ENCODE measurements around the gene AFAP1L2.

Gene AFAP1L2

GRCh38 chr10:114389426-114389825 is 14.9 kb downstream of the AFAP1L2 start:
- DNase-seq (ENCODE audit: low spot score) = no peak

GRCh38 chr10:114388275-114388674 is 16.0 kb downstream of the AFAP1L2 start:
- no peak for DNase-seq (ENCODE audit: low spot score)

- no peak for DNase-seq (ENCODE audit: low spot score)
These were observed 16.5 kb downstream of the AFAP1L2 start for GRCh38 chr10:114387784-114388183.

GRCh38 chr10:114386452-114386851 is 17.9 kb downstream of the AFAP1L2 start:
- DNase-seq (ENCODE audit: low spot score) = no peak

GRCh38 chr10:114385557-114385956 is 18.7 kb downstream of the AFAP1L2 start:
- no peak for DNase-seq (ENCODE audit: low spot score)

GRCh38 chr10:114384601-114385000 is 19.7 kb downstream of the AFAP1L2 start:
- no peak for DNase-seq (ENCODE audit: low spot score)

- DNase-seq (ENCODE audit: low spot score) = no peak
These were observed 20.1 kb downstream of the AFAP1L2 start for GRCh38 chr10:114384181-114384580.

GRCh38 chr10:114380797-114381196 is 23.5 kb downstream of the AFAP1L2 start:
- no peak for DNase-seq (ENCODE audit: low spot score)

GRCh38 chr10:114380060-114380459 is 24.2 kb downstream of the AFAP1L2 start:
- no peak for DNase-seq (ENCODE audit: low spot score)

GRCh38 chr10:114379631-114380041 is 24.7 kb downstream of the AFAP1L2 start:
- DNase-seq (ENCODE audit: low spot score) = no peak

GRCh38 chr10:114376523-114376922 is 27.8 kb downstream of the AFAP1L2 start:
- no peak for DNase-seq (ENCODE audit: low spot score)

- DNase-seq (ENCODE audit: low spot score) = no peak
These were observed 29.3 kb downstream of the AFAP1L2 start for GRCh38 chr10:114375047-114375446.

GRCh38 chr10:114374053-114374791 is 30.1 kb downstream of the AFAP1L2 start:
- no peak for DNase-seq (ENCODE audit: low spot score)

- no peak for DNase-seq (ENCODE audit: low spot score)
These were observed 30.7 kb downstream of the AFAP1L2 start for GRCh38 chr10:114373631-114374030.

GRCh38 chr10:114372995-114373394 is 31.3 kb downstream of the AFAP1L2 start:
- no peak for DNase-seq (ENCODE audit: low spot score)

GRCh38 chr10:114372179-114372578 is 32.1 kb downstream of the AFAP1L2 start:
- DNase-seq (ENCODE audit: low spot score) = no peak

- DNase-seq (ENCODE audit: low spot score) = no peak
These were observed 33.3 kb downstream of the AFAP1L2 start for GRCh38 chr10:114370966-114371365.

GRCh38 chr10:114370199-114370598 is 34.1 kb downstream of the AFAP1L2 start:
- DNase-seq (ENCODE audit: low spot score) = no peak

- no peak for DNase-seq (ENCODE audit: low spot score)
These were observed 36.3 kb downstream of the AFAP1L2 start for GRCh38 chr10:114368057-114368391.

GRCh38 chr10:114367351-114368056 is 36.8 kb downstream of the AFAP1L2 start:
- no peak for DNase-seq (ENCODE audit: low spot score)

- no peak for DNase-seq (ENCODE audit: low spot score)
These were observed 39.6 kb downstream of the AFAP1L2 start for GRCh38 chr10:114364726-114365125.

GRCh38 chr10:114363745-114364454 is 40.4 kb downstream of the AFAP1L2 start:
- DNase-seq (ENCODE audit: low spot score) = no peak

- no peak for DNase-seq (ENCODE audit: low spot score)
These were observed 41.4 kb downstream of the AFAP1L2 start for GRCh38 chr10:114362826-114363355.

All from NAMALWA (cell line).